Testis (tissue), 5 donors: Measurements from ENCODE around the gene C22orf39. TPM values are rescaled to one million over a fixed set of nuclear protein-coding genes. Genes with fewer than 3 reads are reported as not detected.

Experiments
- DNase-seq: peaks from one replicate; pipeline ENCODE4 v3.0.0-alpha.2; 2019
- H3K27ac ChIP-seq, 2 donors: fragments of 200-600 bp; sonication (generic); one replicate each; pipeline ENCODE4 v1.5.1; 2019
- H3K27me3 ChIP-seq: fragments of 200-600 bp; sonication (generic); one replicate; pipeline ENCODE4 v1.5.1; 2019
- H3K36me3 ChIP-seq: fragments of 200-600 bp; sonication (generic); one replicate; pipeline ENCODE4 v1.5.1; 2017; ENCODE audit warnings: low read depth; ENCODE audit errors: missing control alignments
- H3K4me1 ChIP-seq: fragments of 200-600 bp; sonication (generic); one replicate; pipeline ENCODE4 v1.5.1; 2019
- H3K4me3 ChIP-seq, 2 donors: fragments of 200-600 bp; sonication (generic); one replicate each; pipeline ENCODE4 v1.5.1; 2017 to 2019
- H3K9me3 ChIP-seq: fragments of 200-600 bp; sonication (generic); one replicate; pipeline ENCODE4 v1.5.1; 2017
- CTCF ChIP-seq, 3 experiments: fragments of 450-650 bp in 2 of 3; fragments of 200-600 bp in 1 of 3; sonication (generic) in 1 of 3; IDR thresholded peaks; one replicate each; pipeline ENCODE4 v1.5.1; 2016 to 2019; ENCODE audit warnings: antibody characterized with exemption in 3 of 3, mild to moderate bottlenecking in 2 of 3, moderate library complexity in 1 of 3
- POLR2A ChIP-seq: fragments of 450-650 bp; IDR thresholded peaks from one replicate; pipeline ENCODE4 v1.6.1; 2017; ENCODE audit warnings: antibody characterized with exemption, mild to moderate bottlenecking, moderate library complexity
- WGBS, 2 donors: methylation state at CpG; one replicate each; pipeline ENCODE4 v1.1.5; 2018; 5-methylcytosine and 5-hydroxymethylcytosine counted together
- intact Hi-C: fragments of 100-400 bp; cut with DNase I; formaldehyde crosslinking; loops from one replicate; pipeline ENCODE4 v1.15.1; 2023; ENCODE audit warnings: low total_unique reads
- long read RNA-seq, 2 donors: transcript quantifications; one replicate each; lab custom pipeline, GENCODE V29; 2026
- polyA plus RNA-seq: library from polyadenylated mRNA; stranded (reverse); fragments of 350-450 nt; fragmentation: Illumina TruSeq; extraction: RNeasy Lipid Tissue Mini Kit (QIAGEN cat#74804); gene quantifications from one replicate; pipeline ENCODE4 v1.2.3, GENCODE V29; 2014; ENCODE audit warnings: low read depth, low replicate concordance; ENCODE audit not compliant: insufficient read depth
- total RNA-seq, 2 donors: library from RNA; depleted of rRNA; stranded (reverse); fragments of >200 nt; gene quantifications; one replicate each; pipeline ENCODE4 v1.2.3, GENCODE V29; 2016

The C22orf39 gene
- total RNA-seq (10 to 100 TPM; 60.9 to 64.1 TPM), polyA plus RNA-seq (38.7 TPM)
- long read RNA-seq, donor 1, transcript C22orf39-202 (3 exons, 3,350 nt) = minor isoform, 10 of 28 reads
- long read RNA-seq, donor 1, transcript C22orf39-203 (3 exons, 1,005 nt) = major isoform, 18 of 28 reads
- long read RNA-seq, donor 1, partial matches to known transcripts = 0 of 28 reads
- long read RNA-seq, donor 1, other reads (novel, unspliced or antisense) = 0 of 28 reads
- long read RNA-seq, donor 2, transcript C22orf39-202 (3 exons, 3,350 nt) = minor isoform, 6 of 16 reads
- long read RNA-seq, donor 2, transcript C22orf39-203 (3 exons, 1,005 nt) = major isoform, 10 of 16 reads
- long read RNA-seq, donor 2, partial matches to known transcripts = 0 of 16 reads
- long read RNA-seq, donor 2, other reads (novel, unspliced or antisense) = 0 of 16 reads

GRCh38 chr22:19447330-19448075 lies at the start of gene C22orf39:
Gene C22orf39, minus strand, starts transcription at chr22:19447711. Its CDS starts 23 bp downstream, at chr22:19447688.
- intact Hi-C loops = no loop called here
- WGBS, 2 donors = 0% methylated on average over 5 to 92 of the region's 92 CpGs
- peak; percentile 97 for DNase-seq
- H3K36me3 ChIP-seq = no peaks in the 10 kb centered on the region
- H3K4me1 ChIP-seq = peaks cover 20% of the 10 kb centered on the region
- no peaks in the 10 kb centered on the region for H3K9me3 ChIP-seq
- peak within 1 kb of the TSS; percentile 87 to 90 for H3K27ac ChIP-seq
- no peaks in the 10 kb centered on the region for H3K27me3 ChIP-seq
- TF ChIP-seq CTCF (IDR thresholded peaks at IDR 0.05) (no peak), POLR2A (peak; percentile 27)
- H3K4me3 ChIP-seq = peak within 1 kb of the TSS; percentile 93 to 94

- H3K36me3 ChIP-seq = no peaks in the 10 kb centered on the region
- H3K27me3 ChIP-seq = no peaks in the 10 kb centered on the region
- DNase-seq = peak; percentile 87
- H3K4me1 ChIP-seq = no peaks in the 10 kb centered on the region
- 54 to 67% methylated on average over 3 of the region's 3 CpGs for WGBS, 2 donors
- intact Hi-C loops = no loop called here
- no peak overlapping the region for H3K27ac ChIP-seq
- TF ChIP-seq CTCF (IDR thresholded peaks at IDR 0.05) = no peak
- TF ChIP-seq POLR2A = no peak
- no peaks in the 10 kb centered on the region for H3K9me3 ChIP-seq
- no peak overlapping the region for H3K4me3 ChIP-seq
These were observed 49.7 kb upstream of the C22orf39 start for GRCh38 chr22:19497245-19497644.

- H3K27ac ChIP-seq = no peak overlapping the region
- intact Hi-C loops = no loop called here
- H3K36me3 ChIP-seq = no peaks in the 10 kb centered on the region
- DNase-seq = no peak
- WGBS, 2 donors = 89 to 93% methylated on average over 3 of the region's 3 CpGs
- TF ChIP-seq CTCF (IDR thresholded peaks at IDR 0.05) (no peak), POLR2A (no peak)
- no peaks in the 10 kb centered on the region for H3K9me3 ChIP-seq
- H3K27me3 ChIP-seq = no peaks in the 10 kb centered on the region
- H3K4me1 ChIP-seq = no peaks in the 10 kb centered on the region
- H3K4me3 ChIP-seq = no peak overlapping the region
These were observed 48.8 kb upstream of the C22orf39 start for GRCh38 chr22:19496324-19496630.

GRCh38 chr22:19495562-19496323 lies 48.2 kb upstream of the C22orf39 start:
- no peaks in the 10 kb centered on the region for H3K9me3 ChIP-seq
- intact Hi-C loops = no loop called here
- no peaks in the 10 kb centered on the region for H3K4me1 ChIP-seq
- H3K36me3 ChIP-seq = no peaks in the 10 kb centered on the region
- no peaks in the 10 kb centered on the region for H3K27me3 ChIP-seq
- TF ChIP-seq CTCF (IDR thresholded peaks at IDR 0.05) (peak in 1 of 3 experiments; percentile 16), POLR2A (no peak)
- H3K4me3 ChIP-seq = no peak overlapping the region
- WGBS, 2 donors = 83 to 85% methylated on average over 5 of the region's 5 CpGs
- no peak overlapping the region for H3K27ac ChIP-seq
- no peak for DNase-seq
